Measurements from ENCODE around the gene TGFBR2.

GRCh38 chr3:30700702-30701321 is 94.4 kb downstream of the TGFBR2 start:
- no peak for TF ChIP-seq JUNB (IDR thresholded peaks at IDR 0.05)
- TF ChIP-seq EP300 (IDR thresholded peaks at IDR 0.05; ENCODE audit: borderline replicate concordance in 1 of 2, control insufficient read depth in 1 of 2, low read depth in 2 of 2, low read length in 2 of 2) = no peak
- TF ChIP-seq CTCF (IDR thresholded peaks at IDR 0.05 in 2 of 3, conservative IDR thresholded peaks at IDR 0.05 in 1 of 3; ENCODE audit: control insufficient read depth in 2 of 3, extremely low read depth in 1 of 3, insufficient read depth in 1 of 3, low read depth in 3 of 3, low read length in 3 of 3) = no peak
- TF ChIP-seq HSF1 (IDR thresholded peaks at IDR 0.05; ENCODE audit: low read depth, low read length) = no peak
- no peak for TF ChIP-seq CREB1 (IDR thresholded peaks at IDR 0.05; ENCODE audit: low read depth)
- TF ChIP-seq ETV6 (conservative IDR thresholded peaks at IDR 0.05 in 1 of 2, IDR thresholded peaks at IDR 0.05 in 1 of 2; ENCODE audit: borderline replicate concordance in 1 of 2, low read depth in 1 of 2) = no peak
- TF ChIP-seq REST (IDR thresholded peaks at IDR 0.05; ENCODE audit: low read depth, low read length) = no peak
- TF ChIP-seq ATF2 (IDR thresholded peaks at IDR 0.05; ENCODE audit: low read length) = no peak
- TF ChIP-seq POLR2A (IDR thresholded peaks at IDR 0.05; ENCODE audit: low read depth, low read length) = no peak
- no peak for TF ChIP-seq NR2C2 (IDR thresholded peaks at IDR 0.05; ENCODE audit: borderline replicate concordance, control insufficient read depth, insufficient read length, low read depth)
- TF ChIP-seq ZBTB33 (IDR thresholded peaks at IDR 0.05) = no peak
- TF ChIP-seq RCOR1 (conservative IDR thresholded peaks at IDR 0.05; ENCODE audit: low read depth, low read length) = no peak
- no peak for TF ChIP-seq MLLT1 (IDR thresholded peaks at IDR 0.05)
- TF ChIP-seq TBL1XR1 (IDR thresholded peaks at IDR 0.05; ENCODE audit: low read depth, low read length) = no peak
